PC-3 (cell line): ENCODE data around the gene AHSP. TPM values are rescaled to one million over a fixed set of nuclear protein-coding genes. Genes with fewer than 3 reads are reported as not detected.

Experiments
- ATAC-seq: fragments of 200-7000 bp; cut with Tn5 transposase; 2 replicates; pipeline ENCODE4 v1.9.1; 2020; ENCODE audit warnings: mild to moderate bottlenecking, moderate library complexity
- BruUV-seq: library from RNA; stranded (reverse); fragments of 400-500 nt; replicated peaks from 2 replicates; lab custom pipeline; 2021; lab: Mats Ljungman, UMichigan
- CTCF ChIA-PET: fragments of 300-600 bp; sonication (Branson Sonifier 250); formaldehyde crosslinking; loops from one replicate; lab custom pipeline; 2022; ENCODE audit warnings: antibody characterized with exemption; lab: Charles Lee
- POLR2A ChIA-PET: fragments of 300-600 bp; sonication (Branson Sonifier 250); formaldehyde crosslinking; loops from one replicate; lab custom pipeline; 2022; ENCODE audit warnings: antibody characterized with exemption; ENCODE audit not compliant: unreplicated experiment; lab: Charles Lee
- DNase-seq: peaks from one replicate; pipeline ENCODE4 v3.0.0-alpha.2; 2015
- H2AFZ ChIP-seq: fragments of 300-600 bp; sonication (generic); 2 replicates; pipeline ENCODE4 v1.6.0; 2016; ENCODE audit warnings: antibody characterized with exemption, low read length
- H3F3A ChIP-seq: fragments of 300-600 bp; sonication (generic); one replicate; pipeline ENCODE4 v1.6.0; 2017; ENCODE audit warnings: antibody characterized with exemption, low read length, control low read depth, mild to moderate bottlenecking; ENCODE audit not compliant: unreplicated experiment
- H3K27ac ChIP-seq: fragments of 300-600 bp; sonication (generic); 2 replicates; pipeline ENCODE4 v1.5.1; 2016; ENCODE audit warnings: mild to moderate bottlenecking, low read length
- H3K27me3 ChIP-seq: fragments of 300-600 bp; sonication (generic); 2 replicates; pipeline ENCODE4 v1.6.1; 2016; ENCODE audit warnings: low read length, mixed read lengths
- H3K36me3 ChIP-seq: fragments of 300-600 bp; sonication (generic); 2 replicates; pipeline ENCODE4 v1.6.1; 2016; ENCODE audit warnings: low read depth, mixed run types, low read length, mixed read lengths
- H3K4me1 ChIP-seq: fragments of 300-600 bp; sonication (generic); 2 replicates; pipeline ENCODE4 v1.5.1; 2016; ENCODE audit warnings: low read length; ENCODE audit not compliant: insufficient read depth
- H3K4me2 ChIP-seq: fragments of 300-600 bp; sonication (generic); 2 replicates; pipeline ENCODE4 v1.6.0; 2016; ENCODE audit warnings: low read length
- H3K4me3 ChIP-seq: fragments of 300-600 bp; sonication (generic); 2 replicates; pipeline ENCODE4 v1.5.1; 2016; ENCODE audit warnings: mild to moderate bottlenecking, low read length, mixed read lengths
- H3K79me2 ChIP-seq: fragments of 300-600 bp; sonication (generic); 2 replicates; pipeline ENCODE4 v1.6.1; 2017; ENCODE audit warnings: low read length, mixed read lengths
- H3K9ac ChIP-seq: fragments of 300-600 bp; sonication (generic); 2 replicates; pipeline ENCODE4 v1.6.0; 2016; ENCODE audit warnings: mild to moderate bottlenecking, low read length
- H3K9me2 ChIP-seq: fragments of 300-600 bp; sonication (generic); replicated peaks from 2 replicates; pipeline ENCODE4 v1.6.1; 2016; ENCODE audit warnings: mixed run types, low read length, mixed read lengths
- H3K9me3 ChIP-seq: fragments of 300-600 bp; sonication (generic); 2 replicates; pipeline ENCODE4 v1.6.1; 2016; ENCODE audit warnings: low read length, mixed read lengths
- H4K20me1 ChIP-seq: fragments of 300-600 bp; sonication (generic); 2 replicates; pipeline ENCODE4 v1.6.1; 2016; ENCODE audit warnings: low read length, mixed read lengths
- CTCF ChIP-seq: fragments of 300-600 bp; sonication (generic); conservative IDR thresholded peaks from 2 replicates; pipeline ENCODE4 v1.5.1; 2017; ENCODE audit warnings: antibody characterized with exemption, low read depth, mild to moderate bottlenecking, low read length
- EZH2 ChIP-seq: fragments of 300-600 bp; sonication (generic); IDR thresholded peaks from one replicate; pipeline ENCODE4 v1.6.1; 2017; ENCODE audit warnings: antibody characterized with exemption, mild to moderate bottlenecking, low read length; ENCODE audit not compliant: unreplicated experiment
- EZH2phosphoT487 ChIP-seq: fragments of 300-600 bp; sonication (generic); IDR thresholded peaks from 2 replicates; pipeline ENCODE4 v1.6.1; 2018; ENCODE audit warnings: mild to moderate bottlenecking, antibody characterized with exemption, low read length, borderline replicate concordance
- intact Hi-C: fragments of 100-400 bp; cut with micrococcal nuclease; formaldehyde crosslinking; loops from 2 replicates; pipeline ENCODE4 v1.9.0; 2023
- total RNA-seq: library from RNA; depleted of rRNA; stranded (reverse); fragments of >200 nt; gene quantifications from 2 replicates; pipeline ENCODE4 v1.2.3, GENCODE V29; 2014

Gene AHSP
- total RNA-seq, 1 experiment from 2014 or later: not detected

GRCh38 chr16:31528523-31529107, 915 bp downstream of the AHSP start:
- Histone ChIP-seq H3K4me2 (no peak overlapping the region), H3K9me2 (no peaks in the 10 kb centered on the region), H3K9me3 (no peaks in the 10 kb centered on the region), H3K9ac (no peak overlapping the region), H4K20me1 (no peaks in the 10 kb centered on the region), H3K79me2 (no peaks in the 10 kb centered on the region), H3K27ac (no peak overlapping the region), H3F3A (no peaks in the 10 kb centered on the region), H3K36me3 (no peaks in the 10 kb centered on the region), H3K27me3 (peaks cover 14% of the 10 kb centered on the region; the same call in 1 of the 2 replicates), H2AFZ (no peak overlapping the region), H3K4me1 (no peaks in the 10 kb centered on the region), H3K4me3 (no peak overlapping the region)
- no TSS peak for BruUV-seq
- no peak for ATAC-seq
- intact Hi-C loops: no loop called here
- no peak for DNase-seq
- TF ChIP-seq CTCF (no peak), EZH2phosphoT487 (no peak), EZH2 (no peak)
- POLR2A ChIA-PET: no interaction called here
- CTCF ChIA-PET: no interaction called here

GRCh38 chr16:31529108-31529936, 1.6 kb downstream of the AHSP start:
- Histone ChIP-seq H3K36me3 (no peaks in the 10 kb centered on the region), H3K79me2 (no peaks in the 10 kb centered on the region), H2AFZ (no peak overlapping the region), H3K9ac (no peak overlapping the region), H3K4me3 (no peak overlapping the region), H4K20me1 (no peaks in the 10 kb centered on the region), H3K4me1 (no peaks in the 10 kb centered on the region), H3F3A (no peaks in the 10 kb centered on the region), H3K9me2 (no peaks in the 10 kb centered on the region), H3K27me3 (peaks cover 14% of the 10 kb centered on the region; the same call in 1 of the 2 replicates), H3K27ac (no peak overlapping the region), H3K4me2 (no peak overlapping the region), H3K9me3 (no peaks in the 10 kb centered on the region)
- intact Hi-C loops: no loop called here
- ChIA-PET CTCF (no interaction called here), POLR2A (no interaction called here)
- TF ChIP-seq EZH2phosphoT487: no peak
- no peak for TF ChIP-seq EZH2
- no peak for TF ChIP-seq CTCF
- ATAC-seq: no peak
- no TSS peak for BruUV-seq
- DNase-seq: no peak

GRCh38 chr16:31529937-31530312, 2.2 kb downstream of the AHSP start:
- intact Hi-C loops: no loop called here
- no peaks in the 10 kb centered on the region for H3K4me1 ChIP-seq
- no TSS peak for BruUV-seq
- H3K9me2 ChIP-seq: no peaks in the 10 kb centered on the region
- H3K4me2 ChIP-seq: no peak overlapping the region
- H4K20me1 ChIP-seq: no peaks in the 10 kb centered on the region
- H3K36me3 ChIP-seq: no peaks in the 10 kb centered on the region
- CTCF ChIA-PET: no interaction called here
- H3K4me3 ChIP-seq: no peak overlapping the region
- ATAC-seq: no peak
- DNase-seq: no peak
- H3K27me3 ChIP-seq: peaks cover 14% of the 10 kb centered on the region; the same call in 1 of the 2 replicates
- no peak for TF ChIP-seq EZH2
- TF ChIP-seq CTCF: no peak
- TF ChIP-seq EZH2phosphoT487: no peak
- H2AFZ ChIP-seq: no peak overlapping the region
- H3K27ac ChIP-seq: no peak overlapping the region
- no peak overlapping the region for H3K9ac ChIP-seq
- no peaks in the 10 kb centered on the region for H3K9me3 ChIP-seq
- H3K79me2 ChIP-seq: no peaks in the 10 kb centered on the region
- POLR2A ChIA-PET: no interaction called here
- no peaks in the 10 kb centered on the region for H3F3A ChIP-seq
